Kidney (tissue), 14 donors: ENCODE measurements around the gene CCN2. TPM values are rescaled to one million over a fixed set of nuclear protein-coding genes. Genes with fewer than 3 reads are reported as not detected.

ENCODE experiments used
- DNase-seq, 5 donors: peaks; one replicate each; pipeline ENCODE4 v3.0.0-alpha.2; 2013 to 2020
- FAIRE-seq: peaks from 2 replicates; lab custom pipeline; 2012; peaks lifted over from hg19 to GRCh38; lab: Jason Lieb, UNC
- H3K27ac ChIP-seq, 2 donors: one replicate each; pipeline ENCODE4 v1.7.0; 2013; ENCODE audit warnings: low read depth in 2 of 2, low read length in 2 of 2, inconsistent platforms in 1 of 2
- H3K27me3 ChIP-seq: one replicate; pipeline ENCODE4 v1.7.1; 2013; ENCODE audit warnings: low read length, inconsistent platforms; ENCODE audit not compliant: control insufficient read depth, insufficient read depth
- H3K36me3 ChIP-seq, 3 donors: one replicate each; pipeline versions ENCODE4 v1.7.0 to v1.7.1; 2013; ENCODE audit warnings: low read length in 3 of 3, control low read depth in 1 of 3, inconsistent platforms in 1 of 3; ENCODE audit not compliant: insufficient read depth in 3 of 3, control insufficient read depth in 2 of 3
- H3K4me1 ChIP-seq, 3 donors: one replicate each; pipeline versions ENCODE4 v1.7.0 to v1.7.1; 2013; ENCODE audit warnings: low read length in 3 of 3, inconsistent platforms in 1 of 3, low read depth in 1 of 3; ENCODE audit not compliant: control insufficient read depth in 2 of 3, insufficient read depth in 2 of 3
- H3K4me3 ChIP-seq, 3 donors: one replicate each; pipeline versions ENCODE4 v1.7.0 to v1.8.1; 2013; ENCODE audit warnings: low read length in 3 of 3, control low read depth in 1 of 3, inconsistent platforms in 1 of 3
- H3K9ac ChIP-seq, 3 donors: one replicate each; pipeline versions ENCODE4 v1.7.0 to v1.7.1; 2013; ENCODE audit warnings: low read length in 3 of 3, control low read depth in 1 of 3, inconsistent platforms in 1 of 3
- H3K9me3 ChIP-seq, 3 donors: one replicate each; pipeline versions ENCODE4 v1.7.0 to v1.7.1; 2013; ENCODE audit warnings: low read length in 3 of 3, control low read depth in 1 of 3, inconsistent platforms in 1 of 3; ENCODE audit not compliant: control insufficient read depth in 2 of 3, insufficient read depth in 1 of 3
- CTCF ChIP-seq: IDR thresholded peaks from 3 replicates; pipeline ENCODE4 v1.5.1; 2012; ENCODE audit warnings: mild to moderate bottlenecking, moderate library complexity, borderline replicate concordance; ENCODE audit not compliant: insufficient read depth; ENCODE audit errors: extremely low read depth
- intact Hi-C: fragments of 100-400 bp; cut with DNase I; formaldehyde crosslinking; loops from one replicate; pipeline ENCODE4 v1.11.1; 2022
- polyA plus RNA-seq: library from polyadenylated mRNA; stranded (reverse); fragments of 350-450 nt; fragmentation: Illumina TruSeq; extraction: RNeasy Lipid Tissue Mini Kit (QIAGEN cat#74804); gene quantifications from one replicate; pipeline ENCODE4 v1.2.3, GENCODE V29; 2014; ENCODE audit warnings: low read depth, low replicate concordance; ENCODE audit not compliant: insufficient read depth
- total RNA-seq: library from RNA; stranded (reverse); fragmentation: NEBNext Ultra II Directional; extraction: Animal tissue kit (Norgen Biotek cat#: 25700); gene quantifications from one replicate; pipeline ENCODE4 v1.2.1, GENCODE V29; 2021
- donor health status: control.
- donor health status: control.
- donor health status: control.
- donor health status: control.
- donor health status: control.
- donor health status: DM: yes; HTN: yes; CAD: no.
- donor health status: Normal renal cell carcinoma (clear cell type).

The CCN2 gene
- total and polyA plus RNA-seq, 2 donors from 2014 or later, result 64.1 to 248 TPM

GRCh38 chr6:131972741-131973140, 21.6 kb upstream of the CCN2 start:
- Histone ChIP-seq H3K4me1 (peaks cover 0 to 3% (median 0%) of the 10 kb centered on the region in 3 donors), H3K9ac (no peak overlapping the region), H3K27me3 (no peaks in the 10 kb centered on the region), H3K36me3 (no peaks in the 10 kb centered on the region), H3K27ac (no peak overlapping the region), H3K9me3 (no peaks in the 10 kb centered on the region), H3K4me3 (no peak overlapping the region)
- intact Hi-C loops, result no loop called here
- FAIRE-seq (no peak), DNase-seq (no peak)
- no peak for TF ChIP-seq CTCF

- Histone ChIP-seq H3K27ac (no peak overlapping the region), H3K9ac (no peak overlapping the region), H3K9me3 (no peaks in the 10 kb centered on the region), H3K36me3 (no peaks in the 10 kb centered on the region), H3K4me1 (no peaks in the 10 kb centered on the region), H3K4me3 (no peak overlapping the region), H3K27me3 (no peaks in the 10 kb centered on the region)
- TF ChIP-seq CTCF, result no peak
- intact Hi-C loops, result no loop called here
- DNase-seq, result no peak
- no peak for FAIRE-seq
Observed at GRCh38 chr6:131970076-131970859, 19.1 kb upstream of the CCN2 start.

GRCh38 chr6:131968656-131969055, 17.5 kb upstream of the CCN2 start:
- no peaks in the 10 kb centered on the region for H3K27me3 ChIP-seq
- intact Hi-C loops, result no loop called here

More at GRCh38 chr6:131968656-131969055, 17.5 kb upstream of the CCN2 start:
- no peaks in the 10 kb centered on the region for H3K4me1 ChIP-seq
- no peak overlapping the region for H3K27ac ChIP-seq
- DNase-seq (no peak), FAIRE-seq (no peak)
- H3K4me3 ChIP-seq, result no peak overlapping the region
- no peak overlapping the region for H3K9ac ChIP-seq
- H3K9me3 ChIP-seq, result no peaks in the 10 kb centered on the region
- no peak for TF ChIP-seq CTCF
- H3K36me3 ChIP-seq, result no peaks in the 10 kb centered on the region
